ENCODE data around the gene BTF3.
"Not testable (repeated sequence)": the region's sequence is repeated elsewhere in the genome, so short reads cannot be mapped to it uniquely, and the experiment has no call there.

BTF3 gene

DNA sequence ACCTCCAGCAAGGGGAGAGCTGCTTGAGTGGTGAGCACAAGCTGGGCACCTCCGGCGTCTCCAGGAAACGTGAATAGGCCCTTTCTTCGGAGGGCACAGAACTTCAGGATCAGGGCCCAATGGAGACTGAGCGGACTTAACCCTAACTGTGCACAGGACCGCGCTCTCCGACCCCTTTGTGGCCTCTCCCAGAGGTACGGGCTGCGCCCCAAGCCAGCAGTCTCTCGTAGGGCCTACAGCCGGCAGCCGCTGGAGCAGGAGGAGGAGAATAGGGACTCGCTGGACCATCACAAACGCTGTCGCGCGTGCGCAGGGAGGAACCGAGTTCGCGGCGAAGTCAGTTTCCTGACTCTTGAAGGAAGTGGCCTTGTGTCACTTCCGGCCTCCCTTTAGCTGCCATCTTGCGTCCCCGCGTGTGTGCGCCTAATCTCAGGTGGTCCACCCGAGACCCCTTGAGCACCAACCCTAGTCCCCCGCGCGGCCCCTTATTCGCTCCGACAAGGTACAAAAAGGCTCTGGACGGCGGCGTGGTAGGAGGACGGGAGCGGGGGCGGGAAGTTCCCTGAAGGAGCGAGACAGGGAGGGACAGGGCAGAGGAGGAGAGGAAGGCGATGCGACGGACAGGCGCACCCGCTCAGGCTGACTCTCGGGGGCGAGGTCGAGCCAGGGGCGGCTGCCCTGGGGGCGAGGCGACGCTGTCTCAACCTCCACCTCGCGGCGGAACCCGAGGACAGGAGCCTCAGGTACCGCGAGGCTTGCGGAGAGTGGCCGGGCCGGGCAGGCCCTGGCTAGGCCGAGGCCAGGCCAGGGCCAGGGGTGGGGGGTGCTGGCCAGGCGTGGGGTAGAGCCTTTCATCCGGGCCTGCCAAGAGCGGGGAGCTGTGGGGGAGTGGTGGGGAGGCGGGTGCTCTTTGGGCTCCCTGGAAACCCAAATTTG is at the start of gene BTF3:
Gene BTF3 (plus strand): TSS at position 386 of the 936 bp plus-strand sequence. CDS start 226 bp downstream, at position 612.
- DNase-seq = peak; percentile 79

GRCh38 chr5:73448463-73449136 is 49.6 kb upstream of the BTF3 start, which contains the start of gene FOXD1:
TSS of gene FOXD1 (minus strand) at chr5:73448777. CDS start at chr5:73448362, 415 bp downstream.
- peak; percentile 53 for DNase-seq

DNA sequence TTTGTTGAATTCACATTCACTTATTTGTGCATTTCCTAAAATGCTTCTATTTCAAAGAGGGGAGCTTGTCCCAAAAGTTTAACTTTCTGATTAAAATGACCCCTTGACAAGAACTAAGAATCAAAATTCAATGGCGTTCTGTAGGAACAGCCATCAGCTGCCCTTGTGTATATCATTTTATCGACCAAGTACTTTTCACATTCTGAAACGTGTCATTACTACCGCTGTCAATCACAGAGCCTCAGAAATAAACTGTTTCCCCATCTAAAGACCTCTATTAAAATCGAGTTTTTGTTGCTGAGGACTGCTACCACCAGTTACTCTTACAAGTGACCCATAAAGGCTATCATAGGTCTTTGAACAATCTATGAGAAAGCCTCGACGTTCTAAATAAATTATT is 48.1 kb upstream of the BTF3 start:
- DNase-seq = no peak

DNA sequence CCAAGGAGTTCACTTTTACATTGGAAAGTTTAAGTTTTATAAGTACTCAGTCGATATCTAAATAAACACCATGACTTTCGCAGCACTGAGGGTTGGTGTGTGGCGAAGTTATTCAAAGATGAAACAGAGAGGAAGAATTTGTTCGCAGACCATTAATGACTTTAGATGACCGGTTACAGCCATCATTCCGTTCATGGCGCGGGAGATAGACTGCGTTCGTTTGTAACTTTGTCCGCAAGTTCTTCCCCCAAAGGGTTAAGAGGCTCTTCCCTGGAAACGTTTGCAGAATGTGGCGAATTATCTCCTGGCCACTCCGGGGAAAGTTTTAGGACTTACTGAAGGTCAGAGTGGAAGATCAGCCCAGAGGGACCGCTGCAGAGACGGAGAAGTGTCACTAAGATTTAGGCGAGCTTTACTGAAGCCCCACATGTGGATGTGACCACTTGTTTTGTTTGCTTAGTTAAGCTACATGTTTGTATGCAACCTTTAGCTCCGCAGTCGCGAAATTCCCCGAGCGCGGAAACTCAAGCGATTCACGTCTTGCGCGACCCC is 47.5 kb upstream of the BTF3 start:
- DNase-seq = no peak

DNA sequence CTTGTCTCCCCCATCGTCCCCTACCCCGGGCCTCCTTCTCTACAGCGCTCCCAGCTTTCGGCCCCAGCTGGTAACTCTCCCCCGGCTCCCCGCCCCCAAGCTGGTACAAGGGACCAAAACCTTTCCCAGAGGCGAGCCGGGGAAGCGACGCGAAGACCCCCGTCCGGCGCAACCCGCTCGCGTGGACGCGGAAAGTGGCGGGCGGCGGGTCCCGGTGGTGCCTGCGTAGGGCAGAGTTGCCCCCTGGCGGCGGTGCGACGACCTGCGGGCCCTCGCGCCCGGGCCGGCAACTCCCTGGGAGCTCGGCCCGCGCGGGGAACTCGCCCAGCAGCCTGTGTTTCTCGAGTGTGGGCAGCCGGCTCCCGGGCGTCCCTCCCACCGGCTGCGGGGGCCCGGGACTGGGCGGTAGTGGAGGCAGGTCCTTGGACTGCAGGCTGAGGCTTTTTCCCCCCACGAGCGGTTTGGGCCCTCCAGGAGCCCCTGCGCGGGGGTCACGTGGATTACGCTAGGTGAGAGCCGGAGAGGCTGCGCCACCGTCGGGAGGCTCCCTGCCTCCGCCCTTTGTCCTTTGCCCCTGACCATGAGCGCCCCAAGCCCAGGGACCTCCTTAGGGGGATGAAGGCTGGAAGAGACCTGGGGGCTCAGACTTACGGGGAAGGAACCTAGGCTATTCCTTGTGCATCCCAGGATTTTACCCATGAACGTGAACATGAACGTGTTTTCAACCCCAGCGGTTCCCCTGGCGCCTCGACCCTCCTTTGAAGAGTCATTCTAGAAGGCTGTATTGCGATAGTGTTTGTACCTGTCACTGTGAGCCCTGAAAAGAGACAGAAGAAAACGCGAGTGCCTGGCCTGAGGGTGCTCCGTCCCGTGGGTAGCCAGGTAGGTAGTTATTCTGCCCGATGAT is 46.8 kb upstream of the BTF3 start:
- no peak for DNase-seq

GRCh38 chr5:73452215-73452614 is 46.0 kb upstream of the BTF3 start:
- DNase-seq = no peak

DNA sequence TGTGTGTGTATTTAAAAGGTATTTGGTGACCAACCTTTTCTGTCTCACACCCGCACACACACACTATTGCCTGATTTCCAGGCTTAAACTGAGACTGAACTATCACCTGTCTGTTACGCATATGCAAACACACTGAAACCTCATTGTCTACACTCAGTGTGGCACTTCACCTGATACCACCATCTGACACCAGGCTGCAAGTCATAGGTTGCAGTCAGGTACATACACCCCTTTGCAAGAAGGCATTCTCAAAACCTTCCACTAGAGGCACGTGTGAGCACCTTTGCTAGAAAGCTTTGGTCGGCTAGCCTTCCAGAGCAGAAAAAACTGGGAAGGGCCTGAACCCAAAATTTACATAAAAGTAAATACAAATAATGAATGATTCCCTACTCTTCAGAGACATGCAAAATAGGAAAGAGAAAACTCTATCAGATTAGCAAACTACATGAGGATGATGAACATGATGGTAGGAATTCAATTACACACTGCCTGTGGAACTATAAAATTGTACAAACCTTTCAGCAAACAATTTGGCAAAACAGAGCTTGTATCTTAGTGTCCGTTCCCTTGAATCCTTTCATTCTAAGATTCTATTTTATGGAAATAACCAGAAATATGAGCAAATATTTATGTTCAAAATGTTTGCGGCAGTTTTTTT is 43.7 kb upstream of the BTF3 start:
- peak; percentile 48 for DNase-seq

DNA sequence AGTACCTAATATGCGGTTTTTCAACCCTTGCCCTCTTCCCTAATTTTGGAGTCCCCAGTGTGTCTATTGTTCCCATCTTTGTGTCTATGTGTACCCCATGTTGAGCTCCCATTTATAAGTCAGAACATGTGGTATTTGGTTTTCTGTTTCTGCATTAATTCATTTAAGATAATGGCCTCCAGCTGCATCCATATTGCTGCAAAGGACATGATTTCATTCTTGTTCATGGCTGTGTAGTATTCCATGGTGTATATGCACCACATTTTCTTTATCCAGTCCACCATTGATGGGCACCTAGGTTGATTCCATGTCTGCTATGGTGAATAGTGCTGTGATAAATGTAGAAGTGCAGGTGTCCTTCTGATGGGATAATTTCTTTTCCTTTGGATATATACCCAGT is 41.8 kb upstream of the BTF3 start:
- not testable (repeated sequence) for DNase-seq

DNA sequence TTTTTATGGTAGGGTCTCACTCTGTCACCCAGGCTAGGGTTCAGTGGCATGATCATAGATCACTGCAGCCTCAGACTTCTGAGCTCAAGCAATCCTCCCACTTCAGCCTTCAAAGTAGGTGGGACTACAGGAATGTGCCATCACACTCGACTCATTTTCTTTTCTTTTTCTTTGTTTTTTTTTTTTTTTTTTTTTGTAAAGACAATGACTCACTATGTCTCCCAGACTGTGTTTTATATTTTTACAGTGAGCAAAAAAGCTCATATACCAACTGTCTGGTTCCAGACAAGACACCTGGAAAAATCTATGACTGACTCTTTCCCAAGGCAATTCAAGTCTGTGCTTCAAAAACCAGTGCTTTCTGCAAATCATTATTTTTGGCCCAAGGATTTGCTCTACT is 38.9 kb upstream of the BTF3 start:
- no peak for DNase-seq

GRCh38 chr5:73460133-73460532 is 38.1 kb upstream of the BTF3 start:
- DNase-seq = no peak

- no peak for DNase-seq
These were observed 34.1 kb upstream of the BTF3 start for GRCh38 chr5:73464016-73464745.

DNA sequence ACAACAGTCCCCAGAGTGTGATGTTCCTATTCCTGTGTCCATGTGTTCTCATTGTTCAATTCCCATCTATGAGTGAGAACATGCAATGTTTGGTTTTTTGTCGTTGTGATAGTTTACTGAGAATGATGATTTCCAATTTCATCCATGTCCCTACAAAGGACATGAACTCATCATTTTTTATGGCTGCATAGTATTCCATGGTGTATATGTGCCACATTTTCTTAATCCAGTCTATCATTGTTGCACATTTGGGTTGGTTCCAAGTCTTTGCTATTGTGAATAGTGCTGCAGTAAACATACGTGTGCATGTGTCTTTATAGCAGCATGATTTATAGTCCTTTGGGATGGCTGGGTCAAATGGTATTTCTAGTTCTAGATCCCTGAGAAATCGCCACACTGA is 29.6 kb upstream of the BTF3 start:
- DNase-seq = not testable (repeated sequence)

- no peak for DNase-seq
These were observed 28.4 kb upstream of the BTF3 start for GRCh38 chr5:73469878-73470277.

DNA sequence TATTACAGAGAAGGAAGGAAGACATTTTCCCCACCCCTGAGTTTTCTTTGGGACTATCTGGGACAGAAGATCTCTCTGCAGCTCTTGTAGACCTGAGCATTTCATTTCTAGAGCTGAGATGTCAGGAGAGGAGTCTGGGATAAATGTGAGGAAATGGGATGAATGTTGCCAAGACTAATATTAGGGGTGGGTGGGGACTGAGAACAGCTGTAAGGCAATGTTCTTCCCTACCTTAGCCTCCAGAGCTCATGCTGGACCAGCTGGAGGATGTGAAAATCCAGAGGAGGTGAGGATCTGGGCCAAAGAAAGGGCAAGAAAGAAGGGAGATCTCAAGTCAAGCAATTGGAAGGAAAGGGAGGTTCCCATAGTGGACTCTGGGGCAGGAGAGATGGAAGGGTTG is 26.6 kb upstream of the BTF3 start:
- no peak for DNase-seq

DNA sequence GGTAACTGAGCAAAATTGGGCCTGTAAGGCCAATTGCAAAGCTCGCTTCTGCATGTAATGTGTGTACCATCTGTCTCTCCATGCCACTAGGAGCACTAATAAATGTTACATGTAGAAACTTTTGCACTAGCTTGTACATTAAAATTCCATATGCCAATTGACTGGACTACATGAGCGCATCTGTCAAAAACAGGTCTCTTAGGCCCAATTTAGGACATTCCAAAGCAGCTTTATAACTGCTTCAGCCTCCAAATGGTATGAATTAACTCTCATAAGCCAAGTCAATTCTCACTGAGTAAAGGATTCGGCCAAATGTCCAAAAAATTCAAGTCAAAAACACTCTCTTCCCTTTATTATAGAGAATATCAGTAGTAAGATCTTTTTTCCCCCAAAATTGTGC is 26.1 kb upstream of the BTF3 start:
- no peak for DNase-seq

DNA sequence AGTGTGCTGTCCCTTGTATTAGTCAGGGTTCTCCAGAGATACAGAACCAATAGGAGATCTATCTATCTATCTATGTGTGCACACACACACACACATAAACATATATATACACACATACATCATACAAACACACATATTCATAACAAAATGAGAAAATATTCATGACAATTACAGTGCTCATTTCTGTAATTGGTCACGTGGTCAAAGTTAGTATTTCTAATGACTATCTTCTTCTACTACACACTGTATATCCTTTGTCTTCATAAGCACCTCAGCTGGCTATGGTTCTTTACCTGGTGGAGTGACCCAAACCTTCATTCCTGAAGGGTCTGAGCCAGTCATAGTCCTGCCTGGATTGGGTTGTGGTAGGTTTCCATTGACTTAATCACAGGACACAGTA is 17.7 kb upstream of the BTF3 start:
- DNase-seq = no peak

DNA sequence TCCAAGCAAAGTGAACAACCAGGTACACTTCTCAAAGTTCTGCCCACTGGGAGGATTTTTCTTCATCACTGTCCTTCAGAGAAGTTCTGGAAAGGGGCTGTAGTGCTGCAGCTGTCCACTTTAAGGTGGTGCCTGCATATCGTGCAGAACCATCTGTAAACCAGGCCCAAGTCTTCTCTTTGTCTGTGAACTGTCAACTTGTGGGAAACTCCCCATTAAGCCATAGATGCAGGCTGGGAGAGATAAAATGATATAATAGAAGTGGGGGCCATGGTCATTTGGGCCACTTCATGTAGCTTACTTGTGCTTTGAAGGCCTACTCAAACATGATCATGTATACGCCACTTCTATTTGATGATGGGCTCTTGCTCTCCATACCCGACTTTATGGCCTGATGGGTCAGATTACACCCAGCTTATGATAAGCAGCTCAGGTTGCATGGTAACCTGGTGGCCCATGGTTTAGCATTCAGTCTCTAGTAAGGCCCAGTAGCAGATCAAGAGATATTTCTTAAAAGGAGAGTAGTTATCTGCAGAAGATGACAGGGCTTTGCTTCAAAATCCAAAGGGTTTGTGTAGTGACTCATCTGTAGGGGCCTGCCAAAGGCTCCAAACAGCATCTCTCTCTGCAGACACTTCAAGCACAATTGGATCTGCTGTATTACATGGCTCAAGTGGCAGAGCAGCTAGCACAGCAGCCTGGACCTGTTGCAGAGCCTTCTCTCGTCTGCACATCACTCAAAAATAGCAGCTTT is 15.7 kb upstream of the BTF3 start:
- no peak for DNase-seq

DNA sequence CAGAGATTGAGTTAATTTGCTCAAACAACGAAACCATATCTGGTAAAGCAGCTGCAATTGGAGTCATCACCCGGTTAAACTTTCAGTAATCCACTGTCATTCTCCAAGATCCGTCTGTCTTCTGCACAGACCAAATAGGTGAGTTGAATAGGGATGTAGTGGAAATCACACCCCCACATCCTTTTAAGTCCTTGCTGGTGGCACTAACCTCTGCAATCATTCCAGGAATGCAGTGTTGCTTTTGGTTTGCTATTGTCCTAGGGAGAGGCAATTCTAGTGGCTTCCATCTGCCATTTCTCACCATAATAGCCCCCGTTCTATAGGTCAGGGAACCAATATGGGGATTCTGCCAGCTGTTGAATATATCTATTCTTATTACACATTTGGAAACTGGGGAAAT is 14.6 kb upstream of the BTF3 start:
- no peak for DNase-seq

DNA sequence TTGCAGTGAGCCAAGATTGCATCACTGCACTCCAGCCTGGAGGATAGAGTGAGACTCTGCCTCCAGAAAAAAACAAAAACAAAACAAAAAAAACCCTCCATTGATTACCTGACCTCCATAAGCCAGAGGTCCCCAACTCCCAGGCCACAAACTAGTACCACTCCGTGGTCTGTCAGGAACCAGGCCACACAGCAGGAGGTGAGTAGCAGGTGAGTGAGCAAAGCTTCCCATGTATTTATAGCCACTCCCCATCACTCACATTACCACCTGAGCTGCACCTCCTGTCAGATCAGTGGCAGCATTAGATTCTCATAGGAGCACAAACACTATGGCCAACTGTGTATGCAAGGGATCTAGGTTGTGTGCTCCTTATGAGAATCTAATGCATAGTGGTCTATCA is 13.7 kb upstream of the BTF3 start:
- DNase-seq = no peak

DNA sequence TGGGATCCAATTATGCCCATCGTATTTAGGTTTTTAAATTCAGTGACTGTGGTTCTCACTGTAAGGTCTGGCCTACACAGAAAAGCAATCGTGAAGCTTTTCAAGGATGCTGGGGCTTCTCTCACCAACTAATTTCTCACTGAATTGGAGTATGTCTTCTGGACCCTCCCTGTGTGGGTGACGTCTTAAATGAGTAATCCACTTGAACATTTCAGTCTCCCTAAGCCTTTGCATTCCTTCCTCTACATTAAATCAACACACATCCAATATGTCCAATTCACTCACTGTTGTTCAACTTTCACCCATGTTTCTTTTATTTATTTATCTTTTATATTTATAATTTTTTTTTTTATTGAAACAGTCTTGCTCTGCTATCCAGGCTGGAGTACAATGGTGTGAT is 12.5 kb upstream of the BTF3 start:
- DNase-seq = no peak
